ENCODE data around the gene OR5AL1. TPM values are rescaled to one million over a fixed set of nuclear protein-coding genes. Genes with fewer than 3 reads are reported as not detected.

Gene OR5AL1
- total RNA-seq, 1 experiment from 2014 or later = not detected

- Histone ChIP-seq H3K9ac (ENCODE audit: low read length) (no peak overlapping the region), H2AFZ (ENCODE audit: low read length) (no peak overlapping the region), H3K4me1 (ENCODE audit: insufficient read depth, low read length) (no peaks in the 10 kb centered on the region), H3K4me2 (ENCODE audit: low read length) (no peak overlapping the region), H3K27ac (ENCODE audit: low read length) (no peak overlapping the region), H3F3A (ENCODE audit: low read length, unreplicated experiment) (no peaks in the 10 kb centered on the region), H3K4me3 (ENCODE audit: low read length) (no peak overlapping the region), H4K20me1 (ENCODE audit: low read length) (no peaks in the 10 kb centered on the region), H3K36me3 (ENCODE audit: low read depth, low read length) (no peaks in the 10 kb centered on the region), H3K9me3 (ENCODE audit: low read length) (0 out of 2 replicates have a peak, but pooled peaks cover 12% of the 10 kb centered on the region), H3K9me2 (replicated peaks; ENCODE audit: low read length) (no peaks in the 10 kb centered on the region), H3K79me2 (ENCODE audit: low read length) (no peaks in the 10 kb centered on the region), H3K27me3 (ENCODE audit: low read length) (no peaks in the 10 kb centered on the region)
- ATAC-seq (no peak), DNase-seq (no peak)
- no peak for TF ChIP-seq EZH2phosphoT487 (IDR thresholded peaks at IDR 0.05; ENCODE audit: borderline replicate concordance, low read length)
- TF ChIP-seq EZH2 (IDR thresholded peaks at IDR 0.05; ENCODE audit: low read length, unreplicated experiment) = no peak
- no peak for TF ChIP-seq CTCF (conservative IDR thresholded peaks at IDR 0.05; ENCODE audit: low read depth, low read length)
- BruUV-seq (replicated peaks) = no TSS peak
- intact Hi-C loops (cut with micrococcal nuclease) = no loop called here
- ChIA-PET POLR2A (ENCODE audit: unreplicated experiment) (no interaction called here), CTCF (no interaction called here)
Observed at GRCh38 chr11:56457076-56457475, 44.6 kb downstream of the OR5AL1 start.

Other genes starting within 250 kb of the OR5AL1 start
- gene OR5J2, start 236.1 kb upstream of the OR5AL1 start, total RNA-seq (2014; rRNA removed) = not detected in 2 replicates
- not detected in 2 replicates for gene OR5T2, start 178.4 kb upstream of the OR5AL1 start, total RNA-seq (2014; rRNA removed)
- gene OR5T3, start 160.4 kb upstream of the OR5AL1 start, total RNA-seq (2014; rRNA removed) = not detected in 2 replicates
- gene OR5T1, start 138.5 kb upstream of the OR5AL1 start, total RNA-seq (2014; rRNA removed) = not detected in 2 replicates
- gene OR8H1, start 120.4 kb upstream of the OR5AL1 start, total RNA-seq (2014; rRNA removed) = not detected in 2 replicates
- not detected in 2 replicates for gene OR8K3, start 97.6 kb upstream of the OR5AL1 start, total RNA-seq (2014; rRNA removed)
- not detected in 2 replicates for gene OR8K1, start 66.7 kb upstream of the OR5AL1 start, total RNA-seq (2014; rRNA removed)
- gene OR8J1, start 58.4 kb upstream of the OR5AL1 start, total RNA-seq (2014; rRNA removed) = not detected in 2 replicates
- gene OR8U1, start 37.1 kb upstream of the OR5AL1 start, total RNA-seq (2014; rRNA removed) = not detected in 2 replicates
- gene OR5M3, start 60.7 kb downstream of the OR5AL1 start, total RNA-seq (2014; rRNA removed) = not detected in 2 replicates
- gene OR5M8, start 78.7 kb downstream of the OR5AL1 start, total RNA-seq (2014; rRNA removed) = not detected in 2 replicates
- gene OR5M11, start 130.6 kb downstream of the OR5AL1 start, total RNA-seq (2014; rRNA removed) = not detected in 2 replicates
- not detected in 2 replicates for gene OR5M10, start 165.0 kb downstream of the OR5AL1 start, total RNA-seq (2014; rRNA removed)
- not detected in 2 replicates for gene OR5M1, start 202.2 kb downstream of the OR5AL1 start, total RNA-seq (2014; rRNA removed)
- not detected in 2 replicates for gene OR5AP2, start 229.7 kb downstream of the OR5AL1 start, total RNA-seq (2014; rRNA removed)

All from PC-3 (cell line).